HG03378 (cell line): ENCODE results near the gene RAB11FIP4.

Source experiments
- ATAC-seq: cut with Tn5 transposase; IDR thresholded peaks from one replicate; pipeline ENCODE4 v1.9.1; 2021; ENCODE audit warnings: mild to moderate bottlenecking, moderate library complexity; ENCODE audit not compliant: unreplicated experiment

The RAB11FIP4 gene

DNA sequence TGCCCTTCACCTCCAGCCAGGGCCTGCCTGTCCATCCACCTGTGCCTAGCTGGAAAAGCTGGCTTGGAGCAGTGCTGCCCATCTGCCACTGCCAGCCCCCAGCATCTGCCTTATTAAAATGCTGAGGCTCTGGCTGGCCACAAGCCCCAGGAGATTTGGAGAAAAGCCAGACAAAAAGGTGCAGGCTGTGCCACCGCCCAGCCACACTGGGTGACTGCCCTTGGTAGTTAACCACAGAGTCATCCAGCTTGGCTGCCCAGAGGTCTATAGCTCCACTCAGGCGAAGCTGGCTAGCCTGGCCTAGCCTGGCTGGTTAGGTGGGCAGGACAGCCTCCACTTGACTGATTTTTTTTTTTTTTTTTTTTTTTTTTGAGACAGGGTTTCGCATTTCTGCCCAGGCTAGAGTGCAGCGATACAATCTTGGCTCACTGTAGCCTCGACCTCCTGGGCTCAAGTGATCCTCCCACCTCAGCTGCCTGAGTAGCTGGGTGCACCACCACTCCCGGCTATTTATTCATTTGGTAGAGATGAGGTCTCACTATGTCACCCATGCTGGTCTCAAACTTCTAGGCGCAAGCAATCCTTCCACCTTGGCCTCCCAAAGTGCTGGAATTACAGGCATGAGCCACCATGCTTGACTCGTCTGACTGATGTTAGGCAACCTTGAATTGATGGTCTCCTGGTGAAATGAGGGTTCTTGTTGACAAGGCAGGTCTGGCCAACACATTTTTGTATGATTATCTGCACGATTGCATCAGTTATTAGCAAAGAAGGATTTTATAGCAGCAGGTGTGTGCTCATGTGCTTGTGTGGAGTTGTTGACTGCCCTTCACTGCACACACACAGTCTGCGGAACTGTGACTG lies 103.8 kb downstream of the RAB11FIP4 start:
- no peak for ATAC-seq

DNA sequence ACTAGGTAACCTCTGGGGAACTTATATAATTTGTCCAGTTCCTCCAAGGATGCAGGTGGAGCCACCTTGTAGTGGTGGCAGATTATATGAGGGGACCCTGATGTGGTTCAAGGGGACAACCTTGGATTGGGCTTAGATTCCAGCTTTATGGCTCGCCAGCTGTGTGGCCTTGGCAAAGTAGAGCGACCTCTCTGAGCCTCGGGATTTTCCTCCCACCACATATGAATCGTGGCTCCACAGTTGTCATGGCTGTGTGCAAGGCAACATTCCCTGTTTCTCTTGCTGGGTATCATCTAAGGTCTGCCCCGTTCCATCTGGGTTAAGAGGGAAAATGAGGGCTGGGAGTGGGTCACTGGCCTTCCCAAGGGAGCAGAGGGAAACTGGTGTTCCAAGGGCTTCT lies 104.6 kb downstream of the RAB11FIP4 start:
- no peak for ATAC-seq

DNA sequence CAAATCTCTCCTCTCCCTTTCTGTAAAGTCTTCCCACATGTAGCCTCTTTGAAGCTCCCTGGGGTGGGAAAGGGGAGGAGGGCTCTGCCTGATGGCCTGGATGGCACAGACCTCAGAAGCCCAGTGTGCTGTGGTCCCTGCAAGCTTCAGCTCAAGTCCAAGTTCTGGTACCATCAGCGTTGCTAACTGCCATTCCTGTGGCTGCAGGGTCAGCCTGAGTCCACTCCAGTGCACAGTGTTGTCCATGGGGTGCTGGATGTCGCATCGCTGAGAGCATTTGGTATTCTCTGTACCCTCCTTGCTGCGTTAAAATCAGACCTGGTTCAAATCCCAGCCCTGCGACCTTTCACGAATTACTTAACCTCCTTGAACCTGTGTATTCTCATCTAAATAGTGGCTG lies 105.1 kb downstream of the RAB11FIP4 start:
- no peak for ATAC-seq

DNA sequence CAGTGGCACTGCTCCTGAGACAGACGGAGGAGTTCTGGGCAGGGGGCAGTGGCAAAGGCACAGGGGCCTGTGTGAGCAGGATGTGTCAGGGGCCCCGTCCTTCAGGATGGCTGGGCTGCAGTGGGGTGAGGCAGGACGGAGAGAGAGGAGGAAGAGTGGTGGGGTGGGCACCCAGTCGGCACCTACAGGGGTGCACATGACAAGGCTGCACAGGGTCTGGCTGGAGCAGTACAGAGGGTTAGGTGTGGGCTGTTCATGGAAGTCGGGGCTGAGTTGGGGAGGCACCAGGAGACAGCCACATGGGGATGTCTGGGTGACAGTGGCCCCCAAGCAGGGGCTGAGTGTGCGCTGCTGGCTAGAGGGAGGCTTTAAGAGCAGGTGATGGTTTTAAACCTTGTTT lies 106.0 kb downstream of the RAB11FIP4 start:
- ATAC-seq, result no peak

DNA sequence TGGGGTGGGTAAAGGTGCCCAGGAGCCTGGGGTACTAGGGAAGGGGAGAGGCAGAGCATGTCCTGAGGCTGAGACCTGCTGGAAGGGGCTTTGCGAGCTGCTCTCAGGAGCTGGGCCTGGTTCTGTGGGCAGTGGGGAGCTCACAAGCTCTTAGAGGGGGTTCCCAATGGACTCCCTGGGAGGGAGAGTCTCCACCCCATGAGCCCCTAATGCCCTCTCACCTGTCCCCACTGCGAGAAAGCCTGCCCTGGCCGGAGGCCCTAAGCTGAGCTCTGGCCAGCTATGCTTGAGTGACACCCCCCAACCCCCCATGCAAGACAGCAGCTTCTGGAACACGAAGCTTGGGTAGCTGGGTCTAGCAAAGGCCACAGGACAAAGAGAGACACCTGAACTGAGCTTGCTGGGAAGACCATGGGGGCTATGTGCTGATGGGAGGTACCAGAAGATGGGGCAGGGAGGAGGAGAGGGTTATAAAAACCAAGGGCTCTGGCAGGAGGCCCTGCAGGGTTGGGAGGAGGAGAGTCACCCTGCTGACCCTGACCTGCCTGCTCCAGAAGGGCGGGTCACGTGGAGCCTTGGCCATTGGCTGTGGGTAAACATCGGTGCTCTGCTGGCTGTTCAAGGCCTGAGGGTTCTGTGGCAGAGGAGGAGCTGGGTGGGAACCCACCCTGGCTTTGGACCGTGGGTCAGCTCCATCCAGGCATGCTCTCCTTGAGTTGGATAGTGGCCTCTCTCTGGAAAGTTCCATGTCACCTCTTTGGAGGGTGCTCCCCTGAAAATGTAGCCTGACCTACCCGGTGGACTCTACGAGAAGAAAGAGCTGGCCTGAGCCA lies 106.7 kb downstream of the RAB11FIP4 start:
- no peak for ATAC-seq

DNA sequence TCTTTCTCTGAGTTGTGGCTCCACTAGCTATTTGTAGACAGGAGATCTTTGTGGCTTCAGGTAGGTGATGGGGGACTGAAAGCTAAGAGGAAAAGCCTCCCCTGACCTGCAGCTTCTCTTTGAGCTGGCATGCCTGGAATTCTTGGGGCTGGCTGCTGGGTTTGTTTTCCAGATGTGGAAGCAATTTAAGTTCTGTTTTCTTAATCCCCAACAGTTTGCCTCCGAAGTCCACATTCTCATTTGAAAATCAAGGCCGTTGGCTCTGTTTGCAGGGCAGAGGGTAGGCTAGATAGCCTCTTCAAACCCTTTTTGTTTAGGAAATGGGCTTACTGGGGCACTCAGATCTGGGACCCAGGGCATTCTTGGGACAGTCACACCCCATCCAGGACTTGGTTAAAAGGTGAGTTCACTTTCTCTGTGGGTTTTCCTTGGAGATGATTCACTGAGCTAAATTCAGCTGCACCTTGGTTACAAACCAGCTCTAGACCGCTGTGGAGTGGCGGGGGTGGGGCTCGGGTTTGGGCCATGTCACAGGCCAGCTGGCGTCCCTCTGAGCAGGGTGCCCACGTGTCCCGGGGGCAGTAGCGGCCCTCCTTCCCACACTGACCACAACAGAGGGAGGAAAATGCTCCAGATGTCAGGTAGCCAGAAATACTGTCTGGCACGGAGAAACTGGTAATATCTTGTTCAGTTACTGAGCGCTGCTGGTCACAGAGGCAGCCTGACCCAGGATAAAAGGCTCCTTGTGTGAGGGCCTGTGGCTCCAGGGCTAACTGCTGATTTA lies 108.5 kb downstream of the RAB11FIP4 start:
- no peak for ATAC-seq

DNA sequence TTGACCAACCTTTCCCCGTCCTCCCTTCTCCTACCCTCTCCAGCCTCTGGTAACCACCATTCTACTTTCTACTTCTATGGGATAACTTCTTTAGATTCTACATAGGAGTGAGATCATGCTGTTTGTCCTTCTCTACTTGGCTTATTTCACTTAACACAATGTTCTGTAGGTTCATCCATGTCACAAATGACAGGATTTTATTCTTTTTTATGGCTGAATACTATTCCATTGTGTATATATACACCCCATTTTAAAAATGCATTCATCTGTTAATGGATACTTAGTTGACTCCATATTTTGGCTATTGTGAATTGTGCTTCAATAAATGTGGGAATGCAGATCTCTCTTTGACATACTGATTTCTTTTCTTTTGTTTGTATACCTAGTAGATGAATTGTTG lies 115.0 kb downstream of the RAB11FIP4 start:
- ATAC-seq, result no peak

DNA sequence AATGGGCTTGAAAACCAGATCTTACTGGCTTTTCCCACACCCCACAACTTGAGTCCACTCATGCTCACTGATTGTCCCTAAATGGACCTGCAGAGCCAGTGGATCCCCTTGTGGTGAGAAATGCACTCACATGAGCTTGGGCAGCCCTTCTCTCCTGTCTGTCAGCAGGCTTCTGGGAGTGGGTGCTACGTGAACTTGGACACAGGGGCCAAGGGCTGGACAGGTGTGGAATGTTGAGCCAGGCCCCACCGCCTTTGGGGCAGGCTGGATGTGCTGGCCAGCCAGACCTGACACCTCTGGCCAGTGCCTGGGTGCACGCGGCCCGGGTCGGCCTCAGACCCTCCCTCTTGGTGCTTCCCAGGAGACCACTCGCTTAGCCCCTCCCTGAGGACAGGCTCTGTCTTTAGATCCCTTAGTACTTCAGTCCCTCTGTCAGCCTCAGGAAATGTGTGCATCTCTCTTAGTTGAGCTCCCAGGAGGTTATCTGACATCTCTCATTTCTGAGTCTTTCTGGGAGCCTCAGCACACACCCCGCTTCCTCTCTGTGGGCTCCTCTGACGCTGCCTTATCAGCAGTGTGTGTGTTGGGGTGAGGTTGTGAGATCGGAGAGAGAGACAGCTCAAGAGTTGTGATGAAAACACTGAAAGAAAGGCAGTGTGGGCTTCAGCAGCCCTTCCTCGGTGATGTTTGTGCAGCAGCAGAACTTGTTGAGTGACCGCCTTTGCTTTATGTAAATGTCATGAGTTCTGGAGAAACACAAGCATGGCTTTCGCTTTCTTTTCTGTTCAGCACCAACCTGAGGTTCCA lies 117.0 kb downstream of the RAB11FIP4 start:
- peak; percentile 61 for ATAC-seq

DNA sequence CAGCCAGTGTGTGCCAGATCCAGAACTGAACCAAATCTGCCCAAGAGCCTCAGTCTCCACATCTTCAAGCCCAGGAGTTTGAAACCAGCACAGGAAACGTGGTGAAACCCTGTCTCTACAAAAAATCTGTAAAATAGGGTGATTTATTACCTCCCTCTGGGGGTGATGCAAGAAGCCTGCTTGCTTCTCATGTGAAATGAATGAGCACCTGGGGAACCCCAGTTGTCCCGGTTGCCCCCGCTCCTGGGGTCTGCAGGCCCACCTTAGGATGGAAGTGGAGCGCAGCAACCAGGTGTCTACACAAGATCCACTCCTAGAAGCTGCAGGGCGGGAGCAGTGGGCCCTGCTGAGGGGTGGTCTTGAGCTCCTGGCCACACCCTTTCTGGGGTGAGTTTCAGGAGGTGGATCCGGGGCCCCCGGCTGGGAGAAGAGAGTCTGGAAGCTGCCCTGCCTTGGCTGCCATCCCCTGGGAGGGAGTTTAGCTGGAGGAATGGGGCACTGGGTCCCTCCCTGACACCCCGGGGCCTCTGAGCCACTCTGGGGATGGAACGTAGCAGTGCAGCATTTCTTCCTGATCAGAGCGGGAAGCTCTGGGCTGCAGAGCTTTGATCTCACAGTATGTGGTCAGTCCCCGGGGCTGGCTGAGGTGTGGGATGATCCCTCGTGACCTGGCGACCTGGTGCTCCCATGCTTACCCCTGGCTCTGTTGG lies 117.8 kb downstream of the RAB11FIP4 start:
- ATAC-seq, result peak; percentile 14

DNA sequence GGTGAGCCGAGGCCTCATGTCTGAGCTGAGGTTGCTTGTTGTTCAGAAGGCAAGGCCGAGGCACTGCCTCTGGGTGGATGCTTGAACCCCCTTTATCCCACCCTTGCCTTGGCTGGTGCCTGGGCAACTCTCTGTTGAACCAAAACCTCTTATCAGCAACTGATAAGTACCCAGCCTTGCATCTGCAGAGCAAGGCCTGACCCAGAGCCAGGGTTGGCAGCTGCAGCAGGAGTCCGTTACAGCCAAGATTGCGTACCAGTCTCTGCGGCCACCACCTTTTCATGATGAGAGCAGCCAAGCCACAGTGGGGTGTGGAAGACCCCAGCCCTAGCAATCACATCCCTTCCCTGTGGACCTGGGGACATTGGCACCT lies 118.3 kb downstream of the RAB11FIP4 start:
- no peak for ATAC-seq

DNA sequence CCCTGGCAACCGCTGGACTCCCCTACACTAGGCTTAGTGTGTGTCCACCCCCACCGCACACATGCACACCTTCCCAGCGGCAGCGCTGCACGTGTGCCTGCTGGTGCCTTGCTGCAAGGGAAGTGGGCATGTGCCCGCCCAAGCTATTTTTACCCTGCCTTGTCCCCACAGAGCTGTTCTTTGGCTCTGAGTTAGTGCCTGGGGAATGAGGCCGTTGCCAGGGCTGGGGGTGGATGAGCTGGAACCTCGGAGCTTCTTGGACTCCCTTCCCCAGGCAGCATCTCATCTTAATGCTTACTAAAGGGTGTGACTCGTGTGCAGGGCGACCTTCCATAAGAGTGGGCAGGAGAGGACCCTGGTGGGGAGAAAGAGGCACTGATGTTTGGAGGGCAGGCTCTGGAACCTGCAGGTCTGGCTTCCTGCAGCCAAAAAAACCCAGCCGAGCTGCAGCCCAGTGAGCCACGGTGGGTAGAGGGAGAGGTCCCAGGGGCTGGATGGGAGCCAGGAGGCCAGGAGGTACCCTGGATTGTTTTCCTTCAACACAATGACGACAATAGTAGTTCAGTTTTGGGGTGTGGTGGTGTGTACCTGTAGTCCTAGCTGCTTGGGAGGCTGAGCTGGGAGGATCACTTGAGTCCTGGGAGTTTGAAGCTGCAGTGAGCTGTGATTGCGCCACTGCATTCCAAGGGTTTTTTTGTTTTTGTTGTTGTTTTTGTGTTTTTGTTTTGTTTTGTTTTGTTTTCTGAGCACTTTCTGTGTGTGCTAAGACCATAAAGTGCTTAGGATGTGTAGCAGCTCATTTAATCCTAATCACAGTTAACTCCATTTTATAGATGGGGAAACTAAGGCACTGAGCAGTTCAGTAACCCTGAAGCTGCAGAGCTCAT lies 119.1 kb downstream of the RAB11FIP4 start:
- no peak for ATAC-seq

DNA sequence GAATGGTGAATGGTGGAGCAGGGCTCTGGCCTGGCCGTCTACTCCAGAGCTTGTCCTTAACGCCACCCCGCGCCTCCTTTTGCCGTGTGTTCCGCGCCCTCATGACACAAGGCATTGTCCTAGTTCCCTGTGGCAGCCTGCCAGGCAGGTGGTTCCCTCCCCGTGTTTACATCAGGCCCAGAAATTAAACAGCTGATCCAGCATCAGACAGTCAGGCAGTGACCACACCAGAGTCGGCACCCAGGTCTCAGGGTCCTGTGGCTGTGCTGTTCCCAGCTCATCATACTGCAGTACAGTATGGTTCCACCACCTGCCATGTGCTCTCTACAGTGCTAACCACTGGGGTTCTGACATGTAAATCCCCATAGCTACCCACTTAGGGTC lies 119.7 kb downstream of the RAB11FIP4 start:
- no peak for ATAC-seq

DNA sequence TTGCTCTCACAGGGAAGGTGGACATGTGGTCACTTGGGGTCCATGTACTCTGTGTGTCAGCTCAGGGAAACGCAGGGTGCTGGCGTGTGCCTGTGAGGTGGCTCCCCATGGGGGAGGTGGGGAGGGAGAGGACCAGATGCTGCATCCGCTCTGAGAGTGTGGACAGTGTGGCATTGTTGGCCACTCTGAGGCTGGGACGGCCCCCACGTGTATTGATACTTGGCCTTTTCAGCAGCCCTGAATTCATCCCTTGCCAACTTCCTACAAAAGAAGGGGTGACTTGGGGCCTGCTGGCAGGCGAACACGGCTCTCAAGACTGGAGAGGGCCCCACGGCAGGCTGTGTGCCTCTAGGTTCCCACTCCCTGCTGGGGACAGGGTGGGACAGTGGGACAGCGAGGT lies 120.1 kb downstream of the RAB11FIP4 start:
- no peak for ATAC-seq

DNA sequence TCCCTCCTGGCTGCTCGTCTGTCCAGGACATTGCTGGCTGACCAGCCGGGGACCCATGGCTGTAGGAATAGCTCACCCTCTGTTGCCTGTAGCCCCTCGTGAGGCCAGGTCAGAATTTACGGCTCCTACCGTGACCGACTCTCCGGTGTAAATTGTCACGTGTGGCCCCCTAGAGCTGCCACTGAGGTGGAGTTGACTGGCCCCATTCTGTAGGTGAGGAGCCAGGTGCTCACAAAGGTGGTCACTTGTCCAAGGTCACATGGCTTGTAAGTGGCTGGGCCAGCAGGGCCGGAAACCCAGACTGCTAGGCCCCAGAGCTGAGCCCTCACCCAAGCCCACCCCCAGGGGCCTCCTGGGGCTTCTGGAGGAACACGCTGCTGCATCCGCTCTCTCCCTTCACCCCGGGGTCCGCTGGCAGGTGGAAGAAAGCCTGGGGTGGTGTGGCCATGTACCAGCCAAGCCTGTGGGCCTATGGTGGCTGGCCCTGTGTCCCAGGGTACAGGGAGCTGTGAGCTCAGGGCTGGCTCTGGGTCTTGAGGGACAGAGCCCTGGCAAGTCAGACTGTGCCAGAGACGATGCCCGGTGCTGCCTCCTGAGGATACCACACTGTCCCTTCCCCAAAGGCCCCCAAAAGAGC lies 120.7 kb downstream of the RAB11FIP4 start:
- ATAC-seq, result no peak

DNA sequence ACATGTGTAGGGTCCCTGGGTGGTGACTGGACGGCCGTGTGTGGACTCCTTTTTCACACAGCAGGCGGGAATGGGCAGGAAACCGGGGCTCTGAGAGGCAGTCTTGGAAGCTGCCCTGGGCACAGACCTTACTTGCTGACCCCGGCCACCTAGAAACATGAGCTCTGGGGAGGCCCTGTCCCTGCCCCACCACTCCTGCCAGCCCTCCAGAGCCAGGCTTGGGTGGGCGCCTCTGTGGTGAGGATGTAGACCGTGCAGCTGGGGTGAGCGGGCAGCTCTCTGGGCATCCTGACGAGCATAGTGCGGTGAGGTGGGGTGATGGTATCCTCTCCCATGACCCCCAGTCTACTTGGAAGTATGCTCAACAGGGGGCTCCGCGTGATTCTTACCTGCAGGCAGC lies 121.3 kb downstream of the RAB11FIP4 start:
- ATAC-seq, result no peak

DNA sequence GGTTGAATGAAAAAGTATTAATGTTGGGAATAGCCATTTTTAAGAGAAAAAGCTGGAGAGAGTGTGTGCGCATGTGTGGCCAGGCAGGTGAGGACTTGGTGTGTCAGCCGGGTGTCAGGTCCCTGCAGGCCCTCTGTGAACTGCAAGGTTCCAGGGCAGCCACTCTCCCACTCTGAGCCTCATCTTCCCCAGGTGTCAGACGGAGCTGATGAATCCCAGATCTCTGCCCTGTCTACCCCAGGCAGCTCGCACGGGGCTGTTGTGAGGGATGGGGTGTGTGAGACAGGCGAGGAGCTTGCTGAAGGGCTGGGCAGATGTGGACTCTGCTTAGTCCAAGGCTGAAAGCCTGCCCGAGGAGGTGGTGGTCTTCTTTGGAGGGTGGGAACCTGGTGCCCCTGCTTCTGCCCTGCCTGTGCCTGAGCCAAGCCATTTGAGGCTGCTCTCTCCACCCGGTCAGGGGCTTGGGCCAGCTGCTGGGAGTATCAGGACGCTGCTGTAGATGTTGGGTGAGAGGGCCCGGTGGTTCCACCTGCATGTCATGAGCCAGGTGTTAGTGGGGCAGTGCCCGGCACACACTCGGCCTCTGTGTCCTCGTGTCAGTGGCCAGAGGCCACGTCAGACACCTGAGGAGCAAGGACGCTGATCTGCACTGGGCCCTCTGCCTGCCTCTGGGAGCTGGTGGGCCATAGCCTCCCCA lies 122.4 kb downstream of the RAB11FIP4 start:
- no peak for ATAC-seq

DNA sequence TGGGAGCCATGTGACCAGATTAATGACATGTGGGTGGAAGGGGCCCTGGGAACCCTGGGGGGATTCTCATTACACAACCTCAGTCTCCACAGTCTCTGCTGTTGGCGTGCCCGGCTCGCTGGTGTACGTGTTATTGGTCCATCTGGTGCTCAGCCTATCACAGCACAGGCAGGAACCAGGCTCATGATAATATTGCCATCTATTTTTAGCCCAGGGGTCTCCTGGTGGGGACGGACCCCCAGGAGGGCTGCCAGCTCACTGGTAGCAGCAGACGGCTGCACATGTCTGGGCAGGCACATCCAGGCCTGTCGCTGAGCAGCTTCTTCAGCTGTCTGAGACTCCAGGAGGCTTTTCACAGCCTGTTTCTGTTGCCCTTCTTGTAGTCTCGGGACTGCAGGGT lies 123.8 kb downstream of the RAB11FIP4 start:
- no peak for ATAC-seq

DNA sequence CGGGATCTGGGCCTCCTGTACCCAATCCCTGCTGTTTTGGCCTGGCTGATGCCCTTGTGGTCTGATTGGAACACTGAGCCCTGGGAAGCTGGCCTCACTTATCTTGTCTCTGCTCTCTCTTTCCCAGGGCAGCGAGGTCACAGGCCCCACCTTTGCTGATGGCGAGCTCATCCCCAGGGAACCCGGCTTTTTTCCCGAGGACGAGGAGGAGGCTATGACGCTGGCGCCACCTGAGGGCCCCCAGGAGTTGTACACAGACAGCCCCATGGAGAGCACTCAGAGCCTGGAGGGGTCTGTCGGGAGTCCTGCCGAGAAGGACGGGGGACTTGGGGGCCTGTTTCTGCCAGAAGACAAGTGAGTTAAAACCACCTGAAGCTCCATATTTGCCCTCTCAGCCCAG lies 126.0 kb downstream of the RAB11FIP4 start:
- no peak for ATAC-seq
